NOMO-1 treated with DMSO at 0.1 percent for 48 hours (cell line): ENCODE data around the gene NUDT5.
"Not testable (repeated sequence)": the region's sequence is repeated elsewhere in the genome, so short reads cannot be mapped to it uniquely, and the experiment has no call there.

Source experiments
- DNase-seq: peaks from one replicate; lab custom pipeline; 2025; ENCODE audit not compliant: unreplicated experiment; lab: John Stamatoyannopoulos, UW

NUDT5 gene

DNA sequence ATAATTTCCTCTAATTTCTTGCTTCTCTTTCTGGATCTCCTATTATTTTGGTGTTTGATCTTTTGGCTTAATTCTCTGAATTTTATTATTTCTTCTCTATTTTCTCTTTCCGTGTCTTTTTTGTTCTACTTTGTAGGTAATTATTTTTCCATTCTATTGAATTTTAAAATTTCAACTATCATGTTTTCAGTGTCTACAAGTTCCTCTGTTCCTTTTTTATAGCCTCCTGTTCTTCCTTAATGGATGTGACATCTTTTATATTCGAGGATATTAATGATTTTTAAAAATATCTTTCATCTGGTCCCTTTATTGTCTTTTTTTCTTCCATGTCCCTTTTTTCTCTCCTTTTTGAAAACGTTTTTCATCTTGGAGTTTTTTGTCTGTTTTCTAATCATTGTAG is 11.4 kb upstream of the NUDT5 start:
- no peak for DNase-seq

DNA sequence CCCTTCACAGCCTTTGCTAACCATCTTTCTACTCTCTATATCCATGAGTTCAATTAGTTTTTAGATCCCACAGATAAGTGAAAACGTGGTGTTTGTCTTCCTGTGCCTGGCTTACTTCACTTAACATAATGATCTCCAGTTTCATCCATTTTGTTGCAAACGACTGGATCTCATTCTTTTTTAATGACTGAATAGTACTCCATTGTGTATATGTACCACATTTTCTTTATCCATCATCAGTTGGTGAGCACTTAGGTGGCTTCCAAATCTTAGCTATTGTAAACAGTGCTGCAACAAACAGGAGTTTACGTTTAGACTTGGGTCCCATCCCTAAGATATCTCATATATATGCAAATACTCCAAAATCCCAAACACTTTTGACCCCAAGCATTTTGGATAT is 9.4 kb upstream of the NUDT5 start:
- no peak for DNase-seq

DNA sequence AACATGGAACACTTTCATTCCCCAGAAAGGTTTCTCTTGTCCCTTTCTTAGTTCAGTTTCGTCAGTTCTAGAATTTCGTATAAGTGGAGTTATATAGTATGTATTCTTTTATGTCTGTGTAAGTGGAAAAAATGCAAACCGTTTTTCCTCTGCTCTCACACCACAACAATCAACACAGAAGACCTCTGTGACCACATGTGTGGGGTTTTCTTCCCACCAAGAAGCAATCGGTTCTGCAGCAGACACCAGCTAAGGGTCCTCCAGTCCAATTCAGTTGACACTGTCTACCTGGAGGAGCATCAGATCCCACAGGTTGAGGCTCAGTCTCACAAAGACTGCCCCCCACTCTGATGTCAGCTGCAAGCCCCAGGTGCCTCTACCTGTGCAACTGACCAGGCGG is 6.5 kb upstream of the NUDT5 start:
- no peak for DNase-seq

- no peak for DNase-seq
Measured at GRCh38 chr10:12201543-12201942, 5.9 kb upstream of the NUDT5 start.

DNA sequence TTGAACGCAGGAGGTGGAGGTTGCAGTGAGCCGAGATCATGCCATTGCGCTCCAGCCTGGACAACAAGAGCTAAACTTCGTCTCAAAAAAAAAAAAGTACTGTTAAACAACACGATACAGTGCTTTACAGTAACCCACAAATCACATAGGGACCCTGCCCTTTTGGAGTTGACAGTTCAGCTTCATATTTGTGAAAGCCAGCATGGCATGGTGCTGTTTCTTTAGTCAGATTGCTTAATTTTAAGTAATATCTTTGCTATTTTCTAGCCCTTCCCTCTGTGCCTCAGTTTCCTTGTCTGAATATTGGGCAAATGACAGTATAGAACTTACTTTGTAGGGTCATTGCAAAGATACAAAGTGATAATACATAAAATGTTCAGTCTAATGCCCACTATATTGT is 5.2 kb upstream of the NUDT5 start:
- DNase-seq: no peak

GRCh38 chr10:12198156-12198555 is 2.5 kb upstream of the NUDT5 start:
- peak; percentile 35 for DNase-seq

- DNase-seq: no peak
Measured at GRCh38 chr10:12196531-12197211, 980 bp upstream of the NUDT5 start.

DNA sequence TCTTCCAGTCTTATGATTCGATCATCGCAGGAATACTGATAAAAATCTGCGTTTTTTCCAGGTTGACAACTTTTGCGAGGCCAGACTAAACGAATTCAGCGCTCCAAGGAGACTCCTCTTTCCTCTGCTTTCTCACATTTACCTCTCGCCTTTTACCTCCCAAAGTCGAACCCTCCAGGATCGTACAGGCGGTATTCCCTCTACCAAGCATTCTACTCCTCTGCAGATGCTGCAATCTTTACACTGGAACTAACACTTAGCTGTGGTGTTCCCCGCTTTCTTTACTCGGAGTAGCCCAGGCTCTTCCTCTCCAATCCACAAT is 449 bp downstream of the NUDT5 start:
- DNase-seq: no peak

DNA sequence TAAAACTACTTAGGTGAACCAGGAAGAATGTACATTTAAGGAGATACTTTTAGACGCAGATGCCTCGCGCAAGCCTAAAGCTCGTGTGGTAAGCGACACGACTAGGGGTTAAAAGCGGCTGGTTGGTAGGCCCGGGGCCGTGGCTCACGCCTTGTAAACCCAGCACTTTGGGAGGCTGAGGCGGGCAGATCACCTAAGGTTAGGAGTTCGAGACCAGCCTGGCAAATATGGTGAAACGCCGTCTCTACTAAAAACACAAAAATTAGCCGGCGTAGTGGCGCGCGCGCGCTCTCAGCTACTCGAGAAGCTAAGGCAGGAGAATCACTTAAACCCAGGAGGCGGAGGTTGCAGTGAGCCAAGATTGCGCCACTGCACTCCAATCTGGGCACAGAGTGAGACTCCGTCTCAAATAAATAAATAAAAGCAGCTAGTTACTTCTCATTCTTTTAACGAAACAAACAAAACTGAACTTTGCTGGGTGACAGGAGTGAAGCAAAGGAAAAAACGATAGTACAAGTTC is 879 bp downstream of the NUDT5 start:
- no peak for DNase-seq

DNA sequence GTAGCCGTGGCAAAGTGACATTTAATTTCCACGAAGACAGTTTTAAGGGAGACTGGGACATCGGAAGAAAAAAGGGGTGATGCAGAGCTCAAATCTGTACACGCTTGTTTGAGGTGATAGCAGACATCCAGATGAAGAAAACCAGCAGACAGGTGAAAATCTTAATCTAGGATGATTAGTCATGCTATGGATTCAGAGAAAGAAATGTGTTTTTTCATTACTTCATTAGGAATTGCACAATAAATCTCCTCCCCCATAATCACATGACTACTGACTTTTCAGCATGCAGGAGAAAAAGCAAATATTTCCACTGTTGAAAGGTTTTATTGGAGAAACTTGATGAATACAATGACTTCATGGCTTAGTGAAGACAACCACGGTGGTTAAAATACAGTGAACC is 2.5 kb downstream of the NUDT5 start:
- DNase-seq: no peak

DNA sequence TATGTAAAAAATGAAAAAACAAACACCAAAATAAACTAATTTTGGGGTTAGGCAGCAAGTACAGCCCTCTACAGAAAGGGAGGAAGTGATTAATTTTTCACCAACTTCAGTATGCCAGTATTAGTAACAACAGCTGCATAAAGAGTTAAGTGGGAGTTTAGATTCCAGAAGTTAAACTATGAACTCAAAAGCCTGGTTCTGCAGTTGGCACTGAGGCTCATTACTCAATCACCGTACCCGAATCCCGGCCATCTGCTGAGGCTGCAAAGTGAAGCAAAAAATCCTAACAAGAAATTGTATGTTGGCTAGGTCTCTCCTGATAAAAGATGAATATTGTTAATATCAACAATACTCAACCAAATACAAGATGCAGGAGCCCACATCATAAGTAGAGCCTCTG is 4.0 kb downstream of the NUDT5 start:
- DNase-seq: no peak

- no peak for DNase-seq
Measured at GRCh38 chr10:12189426-12189825, 6.3 kb downstream of the NUDT5 start.

DNA sequence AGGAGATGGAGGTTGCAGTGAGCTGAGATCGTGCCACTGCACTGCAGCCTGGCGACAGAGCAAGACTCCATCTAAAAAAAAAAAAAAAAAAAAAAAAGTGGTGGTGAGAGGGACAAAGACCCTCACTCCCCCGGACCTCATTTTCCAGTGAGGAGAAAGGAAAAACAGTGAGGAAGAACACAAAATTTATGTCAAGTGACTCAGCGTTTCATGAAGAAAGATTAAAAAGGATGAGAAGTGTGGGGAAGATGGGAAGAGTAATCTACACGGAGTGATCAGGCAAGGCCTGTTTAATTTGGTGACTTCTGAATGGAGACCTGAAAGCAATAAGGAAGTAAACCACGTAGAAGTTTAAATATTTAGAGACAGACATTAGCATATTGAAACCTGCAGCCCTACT is 7.0 kb downstream of the NUDT5 start:
- no peak for DNase-seq

- DNase-seq: no peak
Measured at GRCh38 chr10:12187321-12187905, 8.3 kb downstream of the NUDT5 start.

DNA sequence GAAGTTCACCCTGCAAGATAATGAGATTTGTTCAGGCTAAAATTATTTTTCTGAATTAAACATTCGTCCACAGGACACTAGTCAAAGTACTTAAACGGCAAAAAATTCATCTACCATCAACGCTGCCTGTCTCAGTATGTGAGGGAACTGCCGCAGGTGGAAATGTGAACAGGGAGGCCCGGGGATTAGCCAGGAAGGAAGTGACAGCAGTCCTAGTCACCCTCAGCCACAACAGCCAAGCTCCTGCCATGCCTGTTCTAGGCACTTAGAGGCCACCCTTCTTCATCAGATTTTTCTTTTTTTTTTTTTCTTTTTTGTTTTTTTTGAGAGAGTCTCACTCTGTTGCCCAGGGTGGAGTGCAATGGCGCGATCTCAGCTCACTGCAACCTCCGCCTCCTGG is 9.4 kb downstream of the NUDT5 start:
- no peak for DNase-seq

- no peak for DNase-seq
Measured at GRCh38 chr10:12184165-12184564, 11.5 kb downstream of the NUDT5 start.

DNA sequence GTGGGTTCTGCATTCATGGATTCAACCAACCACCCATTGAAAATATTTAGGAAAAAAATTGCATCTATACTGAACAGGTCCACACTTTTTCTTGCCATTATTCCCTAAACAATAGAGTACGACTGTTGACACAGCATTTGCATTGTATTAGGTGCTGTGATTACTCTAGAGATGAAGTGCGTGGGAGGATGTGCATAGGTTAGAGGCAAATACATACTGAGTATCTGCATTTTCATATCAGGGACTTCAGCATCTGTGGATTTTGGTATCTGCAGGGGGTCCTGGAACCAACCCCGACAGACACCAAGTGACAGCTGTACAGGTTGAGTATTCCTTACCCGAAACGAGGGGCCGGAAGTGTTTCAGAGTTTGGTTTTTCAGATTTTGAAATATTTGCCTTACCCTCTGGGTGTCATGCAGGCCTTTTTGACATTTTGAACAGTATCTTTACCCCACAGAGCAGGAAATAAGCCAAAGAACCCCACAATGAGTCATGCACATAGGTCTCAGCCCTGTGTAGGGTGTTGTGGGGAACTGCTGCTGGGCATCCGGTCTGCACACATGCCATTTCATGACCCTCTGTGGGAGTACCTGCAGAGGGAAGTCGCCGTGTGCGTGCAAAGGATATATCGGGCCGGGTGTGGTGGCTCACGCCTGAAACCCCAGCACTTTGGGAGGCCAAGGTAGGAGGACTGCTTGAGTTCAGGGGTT is 14.5 kb downstream of the NUDT5 start:
- DNase-seq: peak; percentile 95

DNA sequence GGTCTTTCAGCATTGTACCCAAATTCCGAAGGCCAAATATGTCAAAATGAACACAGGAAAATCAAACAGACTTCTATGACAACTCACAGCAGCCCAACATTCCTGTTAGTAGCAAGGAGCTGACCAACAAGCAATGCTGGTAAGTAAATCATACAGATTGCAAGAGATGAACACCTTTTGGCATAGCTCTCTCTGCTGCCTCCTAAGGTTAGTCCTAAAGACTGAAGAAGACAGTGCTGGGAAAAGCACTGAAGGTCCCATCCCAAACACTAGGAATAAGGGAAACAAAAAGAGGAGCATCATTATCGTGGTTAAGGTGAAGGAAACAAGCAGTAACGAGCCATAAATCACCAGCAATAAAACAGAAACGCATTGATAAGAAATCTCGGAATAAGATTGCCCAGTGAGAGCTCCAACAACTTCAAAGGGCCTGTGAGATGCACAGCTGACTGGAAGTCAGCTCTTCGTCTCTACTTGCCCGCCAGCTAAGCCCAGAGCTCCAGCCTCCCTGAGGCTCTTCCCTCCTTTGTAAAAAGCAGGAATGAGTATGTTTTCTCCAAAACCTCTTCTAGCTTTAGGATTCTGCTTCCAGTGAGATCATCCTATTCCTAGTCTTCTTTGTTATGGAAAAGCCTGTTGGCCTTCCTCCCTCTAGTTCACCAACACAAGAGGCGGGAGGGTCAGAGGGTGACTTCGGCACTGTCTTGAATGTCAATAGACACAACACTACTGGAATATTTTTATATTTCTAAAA is 15.3 kb downstream of the NUDT5 start:
- DNase-seq: no peak

DNA sequence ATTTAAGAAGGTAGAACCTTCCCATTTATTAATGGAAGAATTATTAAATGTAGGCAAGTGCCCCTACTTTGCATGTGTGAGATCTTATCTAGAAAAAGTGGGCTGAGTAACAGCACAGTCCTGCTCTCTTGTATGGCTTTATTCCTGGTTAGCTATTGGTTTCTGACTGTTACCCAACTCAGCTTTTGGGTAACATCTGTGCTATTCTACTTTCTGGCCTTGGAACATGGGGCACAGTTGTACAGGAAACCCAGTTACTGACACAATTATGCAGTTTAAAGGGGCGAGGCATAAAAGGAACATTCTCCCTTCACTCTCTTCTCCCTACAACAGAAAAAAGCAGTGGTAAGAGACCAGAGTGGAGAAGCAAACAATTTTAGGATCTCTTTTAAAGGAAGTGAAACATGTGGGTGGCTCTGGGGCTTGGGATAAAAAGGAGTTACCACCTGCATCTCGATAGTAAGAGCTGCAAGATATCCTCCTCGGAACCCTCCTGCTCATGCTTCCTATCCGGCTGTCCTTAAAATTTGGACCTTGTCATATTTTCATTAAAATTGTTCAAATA is 16.0 kb downstream of the NUDT5 start:
- DNase-seq: peak; percentile 62

- no peak for DNase-seq
Measured at GRCh38 chr10:12177642-12178041, 18.0 kb downstream of the NUDT5 start.

- DNase-seq: not testable (repeated sequence)
Measured at GRCh38 chr10:12171512-12171911, 24.2 kb downstream of the NUDT5 start.
